PC-9 (cell line): ENCODE data around the gene TUBG1. TPM values are rescaled to one million over a fixed set of nuclear protein-coding genes. Genes with fewer than 3 reads are reported as not detected.

Experiments used
- BruUV-seq: library from RNA; stranded (reverse); fragments of 400-500 nt; replicated peaks from 2 replicates; lab custom pipeline; 2021; lab: Mats Ljungman, UMichigan
- CTCF ChIA-PET: fragments of 300-600 bp; sonication (Branson Sonifier 250); formaldehyde crosslinking; loops from one replicate; lab custom pipeline; 2022; ENCODE audit warnings: antibody characterized with exemption; lab: Charles Lee
- POLR2A ChIA-PET: fragments of 300-600 bp; sonication (Branson Sonifier 250); formaldehyde crosslinking; loops from one replicate; lab custom pipeline; 2022; ENCODE audit warnings: antibody characterized with exemption; ENCODE audit not compliant: unreplicated experiment; lab: Charles Lee
- DNase-seq, 2 experiments: peaks; one replicate each; pipeline versions ENCODE4 v3.0.0 to v3.0.0-alpha.2; 2015 to 2022; ENCODE audit warnings: mixed read lengths in 1 of 2
- H2AFZ ChIP-seq: fragments of 200-600 bp; sonication (generic); 2 replicates; pipeline ENCODE4 v1.8.1; 2017; ENCODE audit warnings: antibody characterized with exemption
- H3F3A ChIP-seq: fragments of 200-600 bp; sonication (generic); 2 replicates; pipeline ENCODE4 v1.8.1; 2017; ENCODE audit warnings: antibody characterized with exemption, mild to moderate bottlenecking, low read depth; ENCODE audit not compliant: insufficient read depth
- H3K27ac ChIP-seq: fragments of 200-600 bp; sonication (generic); 2 replicates; pipeline ENCODE4 v1.6.1; 2016; ENCODE audit warnings: mixed run types
- H3K27me3 ChIP-seq: fragments of 200-600 bp; sonication (generic); 2 replicates; pipeline ENCODE4 v1.6.1; 2016; ENCODE audit warnings: low read depth, mixed run types; ENCODE audit not compliant: insufficient read depth
- H3K36me3 ChIP-seq: fragments of 200-600 bp; sonication (generic); 2 replicates; pipeline ENCODE4 v1.6.1; 2016; ENCODE audit warnings: low read depth, mixed run types
- H3K4me1 ChIP-seq: fragments of 200-600 bp; sonication (generic); replicated peaks from 2 replicates; pipeline ENCODE4 v1.6.1; 2016; ENCODE audit warnings: mixed run types; ENCODE audit not compliant: insufficient read depth
- H3K4me2 ChIP-seq: fragments of 200-600 bp; sonication (generic); 2 replicates; pipeline ENCODE4 v1.6.1; 2017; ENCODE audit warnings: mixed run types
- H3K4me3 ChIP-seq: fragments of 200-600 bp; sonication (generic); 2 replicates; pipeline ENCODE4 v1.6.1; 2016; ENCODE audit warnings: mixed run types
- H3K79me2 ChIP-seq: fragments of 200-600 bp; sonication (generic); 2 replicates; pipeline ENCODE4 v1.6.1; 2017; ENCODE audit warnings: low read depth, mixed run types
- H3K9me2 ChIP-seq: fragments of 200-600 bp; sonication (generic); 2 replicates; pipeline ENCODE4 v1.8.1; 2017; ENCODE audit warnings: mild to moderate bottlenecking; ENCODE audit not compliant: insufficient read depth
- H3K9me3 ChIP-seq: fragments of 200-600 bp; sonication (generic); 2 replicates; pipeline ENCODE4 v1.8.1; 2016; ENCODE audit warnings: low read depth; ENCODE audit not compliant: insufficient read depth
- H4K20me1 ChIP-seq: fragments of 200-600 bp; sonication (generic); 2 replicates; pipeline ENCODE4 v1.8.1; 2017; ENCODE audit not compliant: insufficient read depth
- EZH2 ChIP-seq: fragments of 200-600 bp; sonication (generic); IDR thresholded peaks from 2 replicates; pipeline ENCODE4 v1.8.0; 2017; ENCODE audit warnings: antibody characterized with exemption, low read depth
- intact Hi-C: fragments of 100-400 bp; cut with micrococcal nuclease; formaldehyde crosslinking; loops from one replicate; pipeline ENCODE4 v1.10.0; 2022; ENCODE audit not compliant: unreplicated experiment
- total RNA-seq: library from RNA; stranded (reverse); gene quantifications from 2 replicates; pipeline ENCODE4 v1.2.3, GENCODE V29; 2021
- TF ChIP-seq, protein P1 (sequence below): fragments of 200-600 bp; sonication (generic); conservative IDR thresholded peaks from 2 replicates; pipeline ENCODE4 v1.6.1; 2017; ENCODE audit warnings: mixed run types, antibody characterized with exemption, mild to moderate bottlenecking, moderate library complexity

Gene TUBG1
- total RNA-seq, 1 experiment from 2014 or later: 85.6 TPM

DNA sequence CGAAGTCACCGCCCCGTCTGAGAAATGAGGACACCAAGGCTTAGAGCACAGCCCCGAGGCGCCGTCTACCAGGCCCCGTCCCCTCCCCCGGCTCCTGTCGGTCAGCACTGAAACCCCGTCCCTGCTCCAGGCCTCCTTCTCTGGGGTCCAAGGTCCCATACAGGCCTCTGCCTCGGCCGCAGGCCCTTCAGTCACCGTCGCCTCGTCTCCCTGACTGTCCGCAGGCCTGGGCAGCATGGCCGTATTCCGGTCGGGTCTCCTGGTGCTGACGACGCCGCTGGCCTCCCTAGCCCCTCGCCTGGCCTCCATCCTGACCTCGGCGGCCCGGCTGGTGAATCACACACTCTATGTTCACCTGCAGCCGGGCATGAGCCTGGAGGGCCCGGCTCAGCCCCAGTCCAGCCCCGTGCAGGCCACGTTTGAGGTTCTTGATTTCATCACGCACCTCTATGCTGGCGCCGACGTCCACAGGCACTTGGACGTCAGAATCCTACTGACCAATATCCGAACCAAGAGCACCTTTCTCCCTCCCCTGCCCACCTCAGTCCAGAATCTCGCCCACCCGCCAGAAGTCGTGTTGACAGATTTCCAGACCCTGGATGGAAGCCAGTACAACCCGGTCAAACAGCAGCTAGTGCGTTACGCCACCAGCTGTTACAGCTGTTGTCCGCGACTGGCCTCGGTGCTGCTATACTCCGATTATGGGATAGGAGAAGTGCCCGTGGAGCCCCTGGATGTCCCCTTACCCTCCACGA, 46.9 kb upstream of the TUBG1 start:
- peaks cover 64% of the 10 kb centered on the region for H3F3A ChIP-seq
- H3K4me1 ChIP-seq: peaks cover 28% of the 10 kb centered on the region
- H3K36me3 ChIP-seq: peaks cover 15% of the 10 kb centered on the region
- TSS peak; percentile 56 for BruUV-seq
- H3K79me2 ChIP-seq: peaks cover 44% of the 10 kb centered on the region
- H4K20me1 ChIP-seq: no peaks in the 10 kb centered on the region
- peak overlapping the region; percentile 99 for H3K4me2 ChIP-seq
- ChIA-PET POLR2A (no interaction called here), CTCF (no interaction called here)
- TF ChIP-seq, protein P1, sequence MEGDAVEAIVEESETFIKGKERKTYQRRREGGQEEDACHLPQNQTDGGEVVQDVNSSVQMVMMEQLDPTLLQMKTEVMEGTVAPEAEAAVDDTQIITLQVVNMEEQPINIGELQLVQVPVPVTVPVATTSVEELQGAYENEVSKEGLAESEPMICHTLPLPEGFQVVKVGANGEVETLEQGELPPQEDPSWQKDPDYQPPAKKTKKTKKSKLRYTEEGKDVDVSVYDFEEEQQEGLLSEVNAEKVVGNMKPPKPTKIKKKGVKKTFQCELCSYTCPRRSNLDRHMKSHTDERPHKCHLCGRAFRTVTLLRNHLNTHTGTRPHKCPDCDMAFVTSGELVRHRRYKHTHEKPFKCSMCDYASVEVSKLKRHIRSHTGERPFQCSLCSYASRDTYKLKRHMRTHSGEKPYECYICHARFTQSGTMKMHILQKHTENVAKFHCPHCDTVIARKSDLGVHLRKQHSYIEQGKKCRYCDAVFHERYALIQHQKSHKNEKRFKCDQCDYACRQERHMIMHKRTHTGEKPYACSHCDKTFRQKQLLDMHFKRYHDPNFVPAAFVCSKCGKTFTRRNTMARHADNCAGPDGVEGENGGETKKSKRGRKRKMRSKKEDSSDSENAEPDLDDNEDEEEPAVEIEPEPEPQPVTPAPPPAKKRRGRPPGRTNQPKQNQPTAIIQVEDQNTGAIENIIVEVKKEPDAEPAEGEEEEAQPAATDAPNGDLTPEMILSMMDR: no peak
- TF ChIP-seq EZH2: no peak
- peak overlapping the region; percentile 81 for H3K27ac ChIP-seq
- no peaks in the 10 kb centered on the region for H3K9me2 ChIP-seq
- H3K27me3 ChIP-seq: no peaks in the 10 kb centered on the region
- DNase-seq: no peak
- no peaks in the 10 kb centered on the region for H3K9me3 ChIP-seq
- peak overlapping the region; percentile 90 for H2AFZ ChIP-seq
- intact Hi-C loops: loop anchor here (2.0 kb wide), 1 partner anchor 26 kb away; the partner anchor contains the start of gene NAGLU
- peak overlapping the region; percentile 81 for H3K4me3 ChIP-seq

DNA sequence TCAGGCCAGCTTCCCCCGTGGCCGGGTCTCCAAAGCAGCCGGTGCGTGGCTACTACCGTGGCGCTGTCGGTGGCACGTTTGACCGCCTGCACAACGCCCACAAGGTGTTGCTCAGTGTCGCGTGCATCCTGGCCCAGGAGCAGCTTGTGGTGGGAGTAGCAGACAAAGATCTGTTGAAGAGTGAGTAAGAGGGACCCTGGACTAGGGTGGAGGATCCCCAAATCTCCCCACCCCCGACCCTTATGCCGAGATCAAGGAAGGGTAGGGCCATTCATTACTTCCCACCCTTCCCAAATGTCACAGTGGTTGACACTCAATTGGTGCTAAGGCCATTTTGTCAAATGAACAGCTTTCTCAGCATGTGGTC, 46.4 kb upstream of the TUBG1 start:
- Histone ChIP-seq H3K9me3 (no peaks in the 10 kb centered on the region), H3F3A (peaks cover 64% of the 10 kb centered on the region), H3K4me3 (peak overlapping the region; percentile 81), H3K9me2 (no peaks in the 10 kb centered on the region), H3K4me2 (peak overlapping the region; percentile 99), H3K4me1 (peaks cover 32% of the 10 kb centered on the region), H2AFZ (no peak overlapping the region), H3K79me2 (peaks cover 50% of the 10 kb centered on the region), H3K36me3 (peaks cover 15% of the 10 kb centered on the region), H3K27me3 (no peaks in the 10 kb centered on the region), H4K20me1 (no peaks in the 10 kb centered on the region), H3K27ac (peak overlapping the region; percentile 81)
- POLR2A ChIA-PET: no interaction called here
- no peak for DNase-seq
- TF ChIP-seq, protein P1: no peak
- no peak for TF ChIP-seq EZH2
- CTCF ChIA-PET: interaction anchor here (0.7 kb wide), 1 partner anchor 8 kb away, joined by 3 read pairs; no protein-coding TSS in a partner anchor
- no TSS peak for BruUV-seq
- intact Hi-C loops: loop anchor here (2.0 kb wide), 1 partner anchor 26 kb away; the partner anchor contains the start of gene NAGLU

DNA sequence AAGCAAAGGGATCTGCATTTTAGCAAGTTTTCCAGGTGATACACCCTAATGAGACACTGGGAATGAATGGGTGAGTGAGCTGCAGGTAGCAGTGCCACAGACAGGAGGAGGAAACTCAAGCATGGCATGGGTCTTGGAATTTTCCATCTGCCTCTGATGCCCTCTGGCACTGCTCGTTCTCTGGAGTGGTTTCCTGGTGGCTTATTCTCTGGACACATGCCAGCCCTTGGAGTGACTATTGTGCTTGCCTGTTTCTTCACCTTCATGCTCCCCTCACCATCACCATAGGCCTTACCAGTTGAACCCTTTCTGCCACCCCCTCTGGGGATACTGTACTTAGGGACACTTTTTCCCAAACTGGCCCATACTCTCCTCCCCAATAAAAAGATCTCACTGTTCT, 45.9 kb upstream of the TUBG1 start:
- no peak for TF ChIP-seq EZH2
- TF ChIP-seq, protein P1: no peak
- Histone ChIP-seq H3K9me2 (no peaks in the 10 kb centered on the region), H3K4me1 (peaks cover 32% of the 10 kb centered on the region), H3F3A (peaks cover 64% of the 10 kb centered on the region), H3K4me3 (peak overlapping the region; percentile 81), H3K36me3 (peaks cover 15% of the 10 kb centered on the region), H3K27me3 (no peaks in the 10 kb centered on the region), H3K9me3 (no peaks in the 10 kb centered on the region), H3K4me2 (peak overlapping the region; percentile 99), H2AFZ (no peak overlapping the region), H3K79me2 (peaks cover 54% of the 10 kb centered on the region), H3K27ac (peak overlapping the region; percentile 81), H4K20me1 (no peaks in the 10 kb centered on the region)
- ChIA-PET CTCF (interaction anchor here (0.7 kb wide), 1 partner anchor 9 kb away, joined by 3 read pairs; no protein-coding TSS in a partner anchor), POLR2A (no interaction called here)
- intact Hi-C loops: loop anchor here (2.0 kb wide), 1 partner anchor 27 kb away; the partner anchor contains the start of gene NAGLU
- no TSS peak for BruUV-seq
- DNase-seq: peak; percentile 72 to 92
